DND-41 (cell line): Measurements from ENCODE around the gene IGFBP5.

Experiments
- CTCF ChIP-seq: IDR thresholded peaks from 2 replicates; pipeline ENCODE4 v1.5.1; 2012; ENCODE audit warnings: borderline replicate concordance, low read length, moderate library complexity, mild to moderate bottlenecking; ENCODE audit not compliant: poor library complexity, severe bottlenecking; ENCODE audit errors: extremely low read depth
- EZH2 ChIP-seq: IDR thresholded peaks from 3 replicates; pipeline ENCODE4 v1.6.1; 2012; ENCODE audit warnings: borderline replicate concordance, low read depth, mild to moderate bottlenecking, moderate library complexity, low read length, inconsistent platforms; ENCODE audit not compliant: severe bottlenecking

- no peak for TF ChIP-seq CTCF
- TF ChIP-seq EZH2 = no peak
Measured at GRCh38 chr2:216653931-216654365, 41.4 kb downstream of the IGFBP5 start.
